Skin epidermis (tissue), 12 donors: ENCODE measurements around the gene SYPL1.

Experiments used
- H3K27ac ChIP-seq, 21 experiments: fragments of 200-600 bp; sonication (generic) in 11 of 21; one replicate each; pipeline ENCODE4 v1.5.0; 2020; ENCODE audit warnings: mild to moderate bottlenecking in 3 of 21, inconsistent platforms in 2 of 21, moderate library complexity in 2 of 21
- H3K4me3 ChIP-seq, 7 experiments: fragments of 200-600 bp; sonication (generic) in 2 of 7; one replicate each; pipeline ENCODE4 v1.5.0; 2020; ENCODE audit warnings: inconsistent platforms in 2 of 7, mild to moderate bottlenecking in 2 of 7, moderate library complexity in 1 of 7

Gene SYPL1

GRCh38 chr7:106058928-106059324 is 53.2 kb downstream of the SYPL1 start:
- peak overlapping the region in 20 of 21 experiments; percentile 5 to 87 (median 64) for H3K27ac ChIP-seq
- H3K4me3 ChIP-seq = no peak overlapping the region

GRCh38 chr7:106057962-106058927 is 53.9 kb downstream of the SYPL1 start:
- Histone ChIP-seq H3K27ac (peak overlapping the region in 20 of 21 experiments; percentile 5 to 87 (median 66)), H3K4me3 (no peak overlapping the region)

GRCh38 chr7:106057204-106057961 is 54.7 kb downstream of the SYPL1 start:
- peak overlapping the region in 14 of 21 experiments; percentile 41 to 87 (median 75) for H3K27ac ChIP-seq

GRCh38 chr7:106056513-106057203 is 55.5 kb downstream of the SYPL1 start:
- Histone ChIP-seq H3K4me3 (no peak overlapping the region), H3K27ac (peak overlapping the region in 2 of 21 experiments; percentile 66 to 78)

More at GRCh38 chr7:106057204-106057961, 54.7 kb downstream of the SYPL1 start:
- no peak overlapping the region for H3K4me3 ChIP-seq

GRCh38 chr7:106054971-106055532 is 57.1 kb downstream of the SYPL1 start:
- no peak overlapping the region for H3K27ac ChIP-seq
- no peak overlapping the region for H3K4me3 ChIP-seq

GRCh38 chr7:106054156-106054910 is 57.8 kb downstream of the SYPL1 start:
- Histone ChIP-seq H3K4me3 (no peak overlapping the region), H3K27ac (no peak overlapping the region)

GRCh38 chr7:106053109-106053508 is 59.0 kb downstream of the SYPL1 start:
- Histone ChIP-seq H3K4me3 (no peak overlapping the region), H3K27ac (no peak overlapping the region)

- H3K4me3 ChIP-seq = no peak overlapping the region
- no peak overlapping the region for H3K27ac ChIP-seq
Measured at GRCh38 chr7:106052681-106053080, 59.4 kb downstream of the SYPL1 start.

GRCh38 chr7:106050746-106051117 is 61.4 kb downstream of the SYPL1 start:
- peak overlapping the region in 17 of 21 experiments; percentile 1 to 84 (median 54) for H3K27ac ChIP-seq
- no peak overlapping the region for H3K4me3 ChIP-seq

GRCh38 chr7:106050002-106050745 is 61.9 kb downstream of the SYPL1 start:
- Histone ChIP-seq H3K27ac (peak overlapping the region in 16 of 21 experiments; percentile 1 to 84 (median 56)), H3K4me3 (no peak overlapping the region)

GRCh38 chr7:106049139-106049752 is 62.9 kb downstream of the SYPL1 start:
- Histone ChIP-seq H3K27ac (peak overlapping the region in 4 of 21 experiments; percentile 41 to 84 (median 66)), H3K4me3 (no peak overlapping the region)

- Histone ChIP-seq H3K4me3 (no peak overlapping the region), H3K27ac (peak overlapping the region in 5 of 21 experiments; percentile 18 to 77 (median 55))
Measured at GRCh38 chr7:106048706-106049020, 63.4 kb downstream of the SYPL1 start.

GRCh38 chr7:106047818-106048705 is 64.0 kb downstream of the SYPL1 start:
- Histone ChIP-seq H3K4me3 (no peak overlapping the region), H3K27ac (peak overlapping the region in 5 of 21 experiments; percentile 18 to 77 (median 55))

GRCh38 chr7:106047184-106047583 is 64.9 kb downstream of the SYPL1 start:
- peak overlapping the region in 1 of 21 experiments; percentile 77 for H3K27ac ChIP-seq
- H3K4me3 ChIP-seq = no peak overlapping the region

- Histone ChIP-seq H3K4me3 (no peak overlapping the region), H3K27ac (no peak overlapping the region)
Measured at GRCh38 chr7:106045586-106045985, 66.5 kb downstream of the SYPL1 start.

- no peak overlapping the region for H3K27ac ChIP-seq
- no peak overlapping the region for H3K4me3 ChIP-seq
Measured at GRCh38 chr7:106045139-106045538, 67.0 kb downstream of the SYPL1 start.

GRCh38 chr7:106042196-106042611 is 69.9 kb downstream of the SYPL1 start:
- Histone ChIP-seq H3K4me3 (no peak overlapping the region), H3K27ac (peak overlapping the region in 1 of 21 experiments; percentile 5)
